ENCODE data around the gene MAST4. TPM values are rescaled to one million over a fixed set of nuclear protein-coding genes. Genes with fewer than 3 reads are reported as not detected.

The MAST4 gene
- total RNA-seq, 1 donor from 2014 or later, result 19.1 TPM

- no peak for TF ChIP-seq CTCF (IDR thresholded peaks at IDR 0.05; ENCODE audit: insufficient read depth, low read length, poor library complexity, severe bottlenecking)
- Histone ChIP-seq H3K36me3 (ENCODE audit: control insufficient read depth, insufficient read depth, low read length) (no peaks in the 10 kb centered on the region), H3K4me3 (ENCODE audit: low read depth, low read length) (no peak overlapping the region), H3K27me3 (ENCODE audit: control insufficient read depth, insufficient read depth, low read length) (no peaks in the 10 kb centered on the region)
- DNase-seq (ENCODE audit: low read depth), result no peak
These were observed 545.5 kb downstream of the MAST4 start for GRCh38 chr5:67141644-67142043.

GRCh38 chr5:67142816-67143215 is 546.6 kb downstream of the MAST4 start:
- H3K4me3 ChIP-seq (ENCODE audit: low read depth, low read length), result no peak overlapping the region
- no peak for TF ChIP-seq CTCF (IDR thresholded peaks at IDR 0.05; ENCODE audit: insufficient read depth, low read length, poor library complexity, severe bottlenecking)
- DNase-seq (ENCODE audit: low read depth), result no peak
- H3K36me3 ChIP-seq (ENCODE audit: control insufficient read depth, insufficient read depth, low read length), result no peaks in the 10 kb centered on the region
- H3K27me3 ChIP-seq (ENCODE audit: control insufficient read depth, insufficient read depth, low read length), result no peaks in the 10 kb centered on the region

- no peak for DNase-seq (ENCODE audit: low read depth)
- Histone ChIP-seq H3K4me3 (ENCODE audit: low read depth, low read length) (no peak overlapping the region), H3K36me3 (ENCODE audit: control insufficient read depth, insufficient read depth, low read length) (no peaks in the 10 kb centered on the region), H3K27me3 (ENCODE audit: control insufficient read depth, insufficient read depth, low read length) (no peaks in the 10 kb centered on the region)
- no peak for TF ChIP-seq CTCF (IDR thresholded peaks at IDR 0.05; ENCODE audit: insufficient read depth, low read length, poor library complexity, severe bottlenecking)
These were observed 547.4 kb downstream of the MAST4 start for GRCh38 chr5:67143549-67143948.

- no peak overlapping the region for H3K4me3 ChIP-seq (ENCODE audit: low read depth, low read length)
- no peaks in the 10 kb centered on the region for H3K27me3 ChIP-seq (ENCODE audit: control insufficient read depth, insufficient read depth, low read length)
- no peak for DNase-seq (ENCODE audit: low read depth)
- TF ChIP-seq CTCF (IDR thresholded peaks at IDR 0.05; ENCODE audit: insufficient read depth, low read length, poor library complexity, severe bottlenecking), result no peak
- H3K36me3 ChIP-seq (ENCODE audit: control insufficient read depth, insufficient read depth, low read length), result no peaks in the 10 kb centered on the region
These were observed 548.0 kb downstream of the MAST4 start for GRCh38 chr5:67144183-67144639.

GRCh38 chr5:67146574-67146973 is 550.4 kb downstream of the MAST4 start:
- DNase-seq (ENCODE audit: low read depth), result no peak
- TF ChIP-seq CTCF (IDR thresholded peaks at IDR 0.05; ENCODE audit: insufficient read depth, low read length, poor library complexity, severe bottlenecking), result no peak
- H3K27me3 ChIP-seq (ENCODE audit: control insufficient read depth, insufficient read depth, low read length), result no peaks in the 10 kb centered on the region
- no peak overlapping the region for H3K4me3 ChIP-seq (ENCODE audit: low read depth, low read length)
- H3K36me3 ChIP-seq (ENCODE audit: control insufficient read depth, insufficient read depth, low read length), result no peaks in the 10 kb centered on the region

GRCh38 chr5:67146981-67147380 is 550.8 kb downstream of the MAST4 start:
- TF ChIP-seq CTCF (IDR thresholded peaks at IDR 0.05; ENCODE audit: insufficient read depth, low read length, poor library complexity, severe bottlenecking), result no peak
- no peak for DNase-seq (ENCODE audit: low read depth)
- Histone ChIP-seq H3K36me3 (ENCODE audit: control insufficient read depth, insufficient read depth, low read length) (no peaks in the 10 kb centered on the region), H3K4me3 (ENCODE audit: low read depth, low read length) (no peak overlapping the region), H3K27me3 (ENCODE audit: control insufficient read depth, insufficient read depth, low read length) (no peaks in the 10 kb centered on the region)

Measured in kidney epithelial cell (primary cell).